Stimulated activated CD4-positive, alpha-beta T cell treated with anti-CD3 and anti-CD28 coated beads, Interleukin-2, amount 100 ng/mL, for 24 hours (primary cell): ENCODE data around the gene LRRIQ3.
"Not testable (repeated sequence)": the region's sequence is repeated elsewhere in the genome, so short reads cannot be mapped to it uniquely, and the experiment has no call there.

Experiments
- DNase-seq, 2 donors: peaks; one replicate each; pipeline ENCODE4 v3.0.0-alpha.2; 2020

The LRRIQ3 gene, protein sequence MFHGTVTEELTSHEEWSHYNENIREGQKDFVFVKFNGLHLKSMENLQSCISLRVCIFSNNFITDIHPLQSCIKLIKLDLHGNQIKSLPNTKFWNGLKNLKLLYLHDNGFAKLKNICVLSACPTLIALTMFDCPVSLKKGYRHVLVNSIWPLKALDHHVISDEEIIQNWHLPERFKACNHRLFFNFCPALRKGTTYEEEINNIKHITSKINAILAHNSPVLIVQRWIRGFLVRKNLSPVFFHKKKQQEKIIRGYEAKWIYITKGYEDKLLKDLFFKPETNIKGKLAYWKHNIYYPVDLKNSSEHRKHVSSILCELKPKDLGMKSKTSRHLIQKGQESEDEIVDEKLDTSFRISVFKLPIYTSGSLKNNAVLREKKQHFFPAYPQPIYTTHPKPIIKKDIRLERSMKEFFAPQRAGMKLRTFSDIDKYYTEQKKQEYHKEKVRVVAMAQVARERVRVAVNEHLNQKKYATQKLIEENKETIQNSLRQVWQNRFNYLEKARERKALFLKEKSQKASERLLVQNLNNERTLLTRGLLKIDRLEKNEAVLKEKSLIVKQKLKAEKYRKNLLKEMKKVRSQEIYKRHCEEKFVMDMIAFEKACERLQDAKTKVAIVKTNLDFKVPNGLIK

DNA sequence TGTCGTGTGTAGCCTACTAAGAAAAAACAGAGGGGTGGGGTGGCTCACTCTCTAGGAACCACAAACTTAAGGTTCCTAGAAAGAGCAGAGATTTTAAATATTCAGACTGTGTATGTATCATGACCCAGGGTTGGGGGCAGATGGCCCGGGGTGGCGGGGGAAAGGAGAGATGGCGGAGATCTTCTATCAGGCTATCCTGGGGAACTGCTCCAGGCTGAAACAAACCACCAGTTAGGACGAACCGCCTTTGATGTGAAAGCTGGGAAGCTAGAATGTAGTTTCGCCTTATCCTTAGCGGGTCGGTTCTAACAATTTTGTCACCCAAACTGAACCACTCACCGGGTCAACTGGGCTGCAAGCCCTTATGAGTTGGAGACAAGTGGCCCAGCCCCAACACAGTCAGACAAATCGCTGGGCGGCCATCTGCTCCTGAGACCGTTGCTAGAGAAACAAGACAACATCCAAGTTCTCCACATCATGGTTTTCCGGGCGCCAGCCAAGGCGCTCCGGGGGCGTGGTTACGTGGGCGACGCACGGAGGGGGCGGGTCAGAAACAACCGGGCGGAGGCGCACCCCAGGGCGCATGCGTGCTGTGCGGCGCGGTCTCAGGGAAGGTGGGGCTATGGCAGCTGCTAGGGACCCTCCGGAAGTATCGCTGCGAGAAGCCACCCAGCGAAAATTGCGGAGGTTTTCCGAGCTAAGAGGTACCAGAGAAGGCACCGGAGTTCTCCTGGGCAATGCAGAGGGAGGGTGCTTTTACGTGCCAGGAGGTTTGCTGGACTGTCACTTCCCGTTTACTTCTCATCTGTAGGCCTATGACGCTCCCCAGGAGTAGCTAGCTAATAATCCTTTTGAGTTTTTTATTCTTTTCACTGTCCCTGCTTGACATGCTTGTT lies at the start of gene LRRIQ3, which contains the start of gene FPGT:
Gene LRRIQ3 (minus strand): TSS at position 520 of the 896 bp plus-strand sequence. CDS start 14,492 bp downstream, outside the sequence.
Gene FPGT (plus strand): TSS at position 586 of the 896 bp plus-strand sequence. CDS start 37 bp downstream, at position 623.
- DNase-seq: peak; percentile 95 to 96

DNA sequence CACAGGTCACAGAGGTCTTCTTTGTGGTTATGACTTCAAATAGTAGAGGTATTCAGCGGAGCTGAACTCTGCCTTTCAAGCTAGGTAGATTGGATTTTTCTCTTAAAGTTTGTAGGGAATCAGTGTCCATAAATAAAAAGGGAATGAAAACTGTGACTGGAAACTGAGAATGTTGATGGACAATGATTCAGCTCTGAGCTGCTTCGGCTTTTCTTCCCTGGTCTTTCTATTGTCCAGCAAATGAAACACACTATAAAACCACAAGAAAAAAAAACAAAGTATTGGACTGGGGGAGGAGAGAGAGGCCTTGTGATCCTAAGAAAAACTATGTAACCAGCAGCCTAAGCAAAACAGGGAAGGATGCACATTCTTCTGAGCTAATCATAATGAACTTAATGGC lies 48.3 kb upstream of the LRRIQ3 start:
- DNase-seq: no peak

GRCh38 chr1:74245168-74245772 lies 47.3 kb upstream of the LRRIQ3 start:
- no peak for DNase-seq

DNA sequence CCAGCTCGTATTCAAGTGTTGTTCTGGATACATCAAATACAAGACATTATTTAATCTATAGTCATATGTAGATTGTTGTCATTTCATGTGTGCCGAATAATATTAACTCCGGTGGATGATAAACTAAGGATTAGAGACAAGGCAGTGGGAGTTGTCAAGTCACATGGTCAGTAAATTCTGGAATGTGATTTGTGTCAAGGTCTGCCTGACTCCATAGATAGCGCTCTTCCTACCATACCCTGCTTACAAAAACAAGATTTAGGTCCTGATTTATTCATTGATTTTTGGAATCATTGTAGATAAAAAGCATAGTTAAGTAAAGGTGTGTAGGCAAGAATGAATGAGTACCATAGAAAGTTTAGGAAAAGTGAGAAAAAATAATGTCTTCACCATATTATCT lies 39.8 kb upstream of the LRRIQ3 start:
- no peak for DNase-seq

- no peak for DNase-seq
Measured at GRCh38 chr1:74237035-74237434, 39.1 kb upstream of the LRRIQ3 start.

DNA sequence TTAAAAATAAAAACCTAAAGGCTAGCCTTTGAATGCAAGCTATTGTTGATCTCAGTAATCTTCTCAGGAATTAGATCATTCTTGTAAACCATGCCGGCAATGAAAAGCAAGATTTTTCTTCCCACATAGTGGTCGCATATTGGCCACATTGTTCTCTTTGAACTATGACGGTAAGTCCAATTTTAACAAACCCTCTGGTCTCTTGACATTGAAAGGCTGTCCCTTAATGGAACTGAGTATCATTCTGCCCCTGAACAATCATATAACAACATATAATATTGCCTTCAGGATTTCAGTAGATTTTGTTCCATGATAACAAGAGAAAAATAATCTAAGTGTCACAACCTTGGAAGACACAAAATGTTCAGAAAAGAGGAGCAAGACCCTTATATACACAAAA lies 38.5 kb upstream of the LRRIQ3 start:
- no peak for DNase-seq

- no peak for DNase-seq
Measured at GRCh38 chr1:74235153-74235552, 37.2 kb upstream of the LRRIQ3 start, which contains the start of gene TNNI3K. Gene TNNI3K (plus strand): TSS chr1:74235387. CDS start chr1:74235452, 65 bp downstream.

DNA sequence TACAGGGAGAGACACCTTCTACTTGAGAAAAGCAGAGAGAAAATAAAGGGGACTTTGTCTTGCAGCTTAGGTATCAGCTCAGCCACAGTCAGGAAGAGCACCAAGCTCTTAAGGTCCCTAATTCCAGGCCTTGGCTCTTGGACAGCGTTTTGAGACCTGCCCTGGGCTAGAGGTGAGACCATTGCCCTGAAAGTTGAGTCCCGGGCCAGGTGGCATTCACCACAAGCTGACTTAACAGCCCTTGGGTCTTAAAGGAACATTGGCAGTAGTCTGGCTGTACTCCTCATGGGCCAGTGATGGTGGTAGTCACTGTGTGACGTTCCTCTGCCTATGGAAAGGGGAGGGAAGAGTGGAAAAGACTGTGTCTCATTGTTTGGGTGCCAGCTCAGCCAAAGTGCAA lies 25.5 kb upstream of the LRRIQ3 start:
- DNase-seq: no peak

GRCh38 chr1:74222701-74223100 lies 24.7 kb upstream of the LRRIQ3 start:
- no peak for DNase-seq

DNA sequence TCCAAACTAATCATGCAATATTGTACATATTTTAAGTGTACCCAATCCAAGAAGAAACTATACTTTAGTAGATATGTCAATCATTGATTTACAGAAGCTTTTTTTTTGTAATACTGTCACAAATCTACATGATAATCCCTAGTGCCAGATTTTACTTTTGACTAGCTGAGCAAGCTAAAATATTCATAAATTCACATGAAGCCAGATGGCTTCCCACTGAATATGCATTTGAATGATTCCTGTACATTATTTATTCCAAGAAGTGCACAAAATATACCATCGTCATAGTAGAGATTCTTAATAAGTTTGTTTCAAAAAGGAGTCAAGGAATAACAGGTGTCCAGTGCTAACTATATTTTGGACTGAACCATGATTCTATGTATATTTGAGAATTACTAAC lies 17.3 kb upstream of the LRRIQ3 start:
- DNase-seq: no peak

GRCh38 chr1:74205266-74205665 lies 7.3 kb upstream of the LRRIQ3 start:
- DNase-seq: no peak

GRCh38 chr1:74199504-74199903 lies 1.5 kb upstream of the LRRIQ3 start:
- no peak for DNase-seq

GRCh38 chr1:74197255-74197654 lies 721 bp downstream of the LRRIQ3 start:
- DNase-seq: no peak

GRCh38 chr1:74195339-74195738 lies 2.6 kb downstream of the LRRIQ3 start:
- DNase-seq: no peak

- no peak for DNase-seq
Measured at GRCh38 chr1:74193908-74194307, 4.1 kb downstream of the LRRIQ3 start.

GRCh38 chr1:74180490-74180889 lies 17.5 kb downstream of the LRRIQ3 start:
- DNase-seq: no peak

GRCh38 chr1:74174423-74174822 lies 23.6 kb downstream of the LRRIQ3 start:
- not testable (repeated sequence) for DNase-seq

GRCh38 chr1:74162333-74162732 lies 35.6 kb downstream of the LRRIQ3 start:
- no peak for DNase-seq

- no peak for DNase-seq
Measured at GRCh38 chr1:74161497-74161896, 36.5 kb downstream of the LRRIQ3 start.

- DNase-seq: no peak
Measured at GRCh38 chr1:74160046-74160445, 37.9 kb downstream of the LRRIQ3 start.

DNA sequence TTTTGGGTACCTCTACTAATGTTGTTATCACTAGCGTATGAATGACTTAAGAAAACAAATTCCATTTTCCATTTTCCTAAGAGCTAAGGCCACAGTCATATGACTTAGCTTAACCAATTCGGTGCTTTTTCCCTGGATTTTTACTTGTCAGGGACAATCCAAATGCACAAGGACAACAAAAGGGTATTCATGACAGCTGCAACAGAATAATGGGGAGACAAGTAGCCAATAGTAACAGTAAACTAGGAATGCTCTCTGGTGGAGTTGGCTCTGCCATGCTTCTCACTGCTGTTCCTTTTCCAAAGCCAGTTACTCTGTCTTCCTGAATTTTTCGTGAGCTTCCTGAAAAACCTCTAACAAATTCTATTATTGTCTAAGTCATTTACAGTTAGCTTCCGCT lies 52.9 kb downstream of the LRRIQ3 start:
- no peak for DNase-seq

GRCh38 chr1:74117370-74117769 lies 80.6 kb downstream of the LRRIQ3 start:
- DNase-seq: not testable (repeated sequence)

DNA sequence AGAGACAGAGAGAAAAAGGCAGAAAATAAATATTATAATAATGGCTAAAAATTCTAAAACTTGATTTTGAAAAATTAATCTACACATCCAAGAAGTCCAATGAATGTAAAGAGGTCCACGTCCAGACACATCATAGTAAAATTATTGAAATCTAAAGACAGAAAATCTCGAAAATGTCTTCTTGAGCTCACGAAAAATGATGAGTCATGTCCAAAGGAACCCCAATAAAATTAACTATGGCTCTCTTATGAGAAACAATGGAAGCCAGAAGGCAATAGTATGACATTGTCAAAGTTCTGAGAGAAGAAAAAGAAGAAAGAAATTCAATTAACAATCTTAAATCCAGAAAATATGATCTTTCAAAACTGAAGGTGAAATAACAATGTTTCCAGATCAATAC lies 84.6 kb downstream of the LRRIQ3 start:
- DNase-seq: no peak
